ENCODE results near the gene PTK6.

The PTK6 gene

DNA sequence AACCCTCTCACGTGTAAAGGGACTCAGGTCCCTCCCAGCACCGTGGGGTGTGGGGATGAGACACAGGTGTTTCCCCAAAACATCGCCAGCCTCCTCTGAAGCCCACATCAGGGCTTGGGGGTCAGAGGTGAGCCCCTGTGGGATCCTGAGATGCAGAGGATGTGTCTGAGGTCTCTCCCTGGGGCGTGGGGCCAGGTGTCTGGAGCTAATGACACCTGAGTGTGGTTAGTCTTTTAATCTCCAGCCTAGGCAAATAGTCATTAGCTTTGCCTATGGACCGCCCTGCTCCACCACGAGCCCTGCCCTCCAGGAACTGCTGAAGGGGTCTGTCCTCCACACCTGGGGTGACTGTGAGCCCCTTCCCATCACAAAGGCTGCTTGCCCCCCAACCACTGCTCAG lies 8.6 kb upstream of the PTK6 start:
- Mint-ChIP-seq H3K4me1 (peaks cover 6% of the 10 kb centered on the region), H3K36me3 (ENCODE audit: low read depth) (no peaks in the 10 kb centered on the region), H3K27ac (no peak overlapping the region), H3K4me3 (no peak overlapping the region), H3K27me3 (ENCODE audit: low read depth) (peaks cover 24% of the 10 kb centered on the region), H3K9me3 (no peaks in the 10 kb centered on the region)
- TF ChIP-seq, protein P1, sequence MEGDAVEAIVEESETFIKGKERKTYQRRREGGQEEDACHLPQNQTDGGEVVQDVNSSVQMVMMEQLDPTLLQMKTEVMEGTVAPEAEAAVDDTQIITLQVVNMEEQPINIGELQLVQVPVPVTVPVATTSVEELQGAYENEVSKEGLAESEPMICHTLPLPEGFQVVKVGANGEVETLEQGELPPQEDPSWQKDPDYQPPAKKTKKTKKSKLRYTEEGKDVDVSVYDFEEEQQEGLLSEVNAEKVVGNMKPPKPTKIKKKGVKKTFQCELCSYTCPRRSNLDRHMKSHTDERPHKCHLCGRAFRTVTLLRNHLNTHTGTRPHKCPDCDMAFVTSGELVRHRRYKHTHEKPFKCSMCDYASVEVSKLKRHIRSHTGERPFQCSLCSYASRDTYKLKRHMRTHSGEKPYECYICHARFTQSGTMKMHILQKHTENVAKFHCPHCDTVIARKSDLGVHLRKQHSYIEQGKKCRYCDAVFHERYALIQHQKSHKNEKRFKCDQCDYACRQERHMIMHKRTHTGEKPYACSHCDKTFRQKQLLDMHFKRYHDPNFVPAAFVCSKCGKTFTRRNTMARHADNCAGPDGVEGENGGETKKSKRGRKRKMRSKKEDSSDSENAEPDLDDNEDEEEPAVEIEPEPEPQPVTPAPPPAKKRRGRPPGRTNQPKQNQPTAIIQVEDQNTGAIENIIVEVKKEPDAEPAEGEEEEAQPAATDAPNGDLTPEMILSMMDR (IDR thresholded peaks at IDR 0.05; ENCODE audit: unreplicated experiment in 3 of 3) = no peak

DNA sequence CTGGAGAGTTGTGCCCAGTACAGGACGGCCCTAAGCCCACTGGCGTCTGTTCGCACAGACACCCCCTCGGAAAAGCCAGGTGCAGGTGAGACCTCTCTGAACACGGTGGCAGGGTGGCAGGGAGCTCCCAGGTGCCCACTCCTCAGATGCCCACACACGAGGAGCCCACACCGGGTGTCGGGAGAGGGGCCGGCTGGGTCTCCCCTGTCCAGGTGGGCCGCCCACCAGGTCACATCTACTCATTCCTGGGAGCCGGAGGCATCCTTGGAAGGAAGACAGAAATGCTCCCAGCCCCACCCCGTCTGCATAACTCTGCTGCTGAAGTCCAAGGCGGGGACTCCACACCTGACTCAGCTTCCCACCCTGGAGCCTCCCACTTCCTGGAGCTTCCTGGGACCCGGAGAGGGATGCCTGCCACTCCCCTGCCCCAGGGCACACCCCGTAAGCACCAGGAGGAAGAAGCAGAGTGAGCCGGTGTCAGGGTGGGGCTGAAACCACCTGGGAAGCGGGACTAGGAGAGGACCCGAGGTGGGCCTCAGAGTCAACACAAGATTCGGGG lies 7.9 kb upstream of the PTK6 start:
- Mint-ChIP-seq H3K4me3 (no peak overlapping the region), H3K36me3 (ENCODE audit: low read depth) (no peaks in the 10 kb centered on the region), H3K9me3 (no peaks in the 10 kb centered on the region), H3K27me3 (ENCODE audit: low read depth) (peaks cover 17% of the 10 kb centered on the region), H3K4me1 (peaks cover 6% of the 10 kb centered on the region), H3K27ac (no peak overlapping the region)
- TF ChIP-seq, protein P1 (IDR thresholded peaks at IDR 0.05; ENCODE audit: unreplicated experiment in 3 of 3) = no peak

DNA sequence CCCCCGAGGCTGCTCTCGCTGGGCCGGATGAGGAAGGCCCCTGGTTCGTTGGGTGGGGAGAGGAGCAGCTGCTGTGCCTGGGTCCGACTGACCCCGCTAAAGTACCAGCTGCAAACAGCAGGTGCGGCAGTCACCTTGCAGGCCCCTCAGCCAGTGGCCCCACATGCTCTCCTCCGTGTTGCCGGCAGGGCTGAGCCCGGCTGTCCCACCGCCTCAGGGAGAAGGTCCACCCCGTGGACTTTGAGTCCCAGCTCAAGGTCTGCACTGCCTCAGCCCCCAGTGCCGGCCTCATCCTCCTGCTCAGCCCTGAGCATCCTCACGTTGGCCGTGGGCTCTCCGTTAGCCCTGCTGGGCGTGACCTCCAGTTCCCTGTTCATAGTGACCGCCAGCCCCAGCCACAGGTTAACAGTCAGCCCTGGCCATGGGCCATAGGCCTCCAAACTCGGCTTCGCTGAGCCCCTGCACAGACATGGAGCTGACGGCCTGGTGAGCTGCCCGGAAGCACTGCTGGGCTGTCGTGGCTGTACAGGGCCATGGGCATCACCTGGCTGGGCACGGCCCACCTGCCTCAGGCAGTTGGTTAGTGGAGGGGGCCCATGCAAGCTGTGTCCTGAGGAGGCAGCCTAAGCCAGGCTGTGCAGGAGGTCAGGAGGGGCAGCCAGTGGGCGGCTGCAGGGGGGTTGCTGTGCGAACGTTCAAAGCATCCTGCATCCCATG lies 7.2 kb upstream of the PTK6 start:
- Mint-ChIP-seq H3K36me3 (ENCODE audit: low read depth) (no peaks in the 10 kb centered on the region), H3K4me1 (peaks cover 6% of the 10 kb centered on the region), H3K4me3 (no peak overlapping the region), H3K9me3 (no peaks in the 10 kb centered on the region), H3K27ac (no peak overlapping the region), H3K27me3 (ENCODE audit: low read depth) (peaks cover 17% of the 10 kb centered on the region)
- TF ChIP-seq, protein P1 (IDR thresholded peaks at IDR 0.05; ENCODE audit: unreplicated experiment in 3 of 3) = no peak

DNA sequence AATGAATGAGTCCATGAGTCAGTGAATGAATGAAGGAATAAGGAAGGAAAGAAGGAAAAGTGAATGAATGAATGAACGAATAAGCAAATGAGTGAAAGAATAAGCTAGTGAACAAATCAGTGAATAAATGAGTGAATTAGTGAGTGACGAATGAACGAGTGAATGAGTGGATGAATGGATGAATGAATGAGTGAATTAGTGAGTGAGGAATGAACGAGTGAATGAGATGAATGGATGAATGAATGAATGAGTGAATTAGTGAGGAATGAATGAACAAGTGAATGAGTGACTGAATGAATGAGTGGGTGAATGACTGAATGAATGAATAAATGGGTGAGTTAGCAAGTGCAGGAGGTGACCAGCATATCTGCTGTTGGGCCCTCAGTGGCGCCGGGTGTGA lies 6.6 kb upstream of the PTK6 start:
- TF ChIP-seq, protein P1 (IDR thresholded peaks at IDR 0.05; ENCODE audit: unreplicated experiment in 3 of 3) = no peak
- Mint-ChIP-seq H3K9me3 (no peaks in the 10 kb centered on the region), H3K4me3 (no peak overlapping the region), H3K27me3 (ENCODE audit: low read depth) (peaks cover 16% of the 10 kb centered on the region), H3K4me1 (peaks cover 6% of the 10 kb centered on the region), H3K36me3 (ENCODE audit: low read depth) (no peaks in the 10 kb centered on the region), H3K27ac (peak overlapping the region in 1 of 3 experiments; percentile 12)

DNA sequence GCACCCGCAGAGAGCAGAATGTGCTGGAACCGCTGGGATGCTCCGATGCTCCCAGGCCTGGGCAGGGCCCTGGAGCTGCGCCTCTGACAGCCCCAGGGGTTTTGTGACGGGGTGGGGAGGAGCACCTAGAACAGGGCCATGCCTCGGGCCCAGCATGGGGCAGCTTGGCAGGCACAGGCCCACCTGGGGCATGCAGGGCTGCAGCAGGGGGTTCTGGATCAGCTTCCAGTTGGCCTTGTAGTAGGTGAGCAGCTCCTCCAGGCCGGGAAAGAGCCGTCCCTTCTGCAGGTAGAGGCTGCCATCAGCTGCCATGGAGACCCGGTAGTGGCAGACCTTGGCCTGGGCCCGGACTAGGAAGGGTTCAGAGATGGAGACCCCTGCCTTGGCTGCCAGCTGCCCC lies 6.0 kb upstream of the PTK6 start:
- TF ChIP-seq, protein P1 (IDR thresholded peaks at IDR 0.05; ENCODE audit: unreplicated experiment in 3 of 3) = no peak
- no peak overlapping the region for H3K27ac Mint-ChIP-seq

DNA sequence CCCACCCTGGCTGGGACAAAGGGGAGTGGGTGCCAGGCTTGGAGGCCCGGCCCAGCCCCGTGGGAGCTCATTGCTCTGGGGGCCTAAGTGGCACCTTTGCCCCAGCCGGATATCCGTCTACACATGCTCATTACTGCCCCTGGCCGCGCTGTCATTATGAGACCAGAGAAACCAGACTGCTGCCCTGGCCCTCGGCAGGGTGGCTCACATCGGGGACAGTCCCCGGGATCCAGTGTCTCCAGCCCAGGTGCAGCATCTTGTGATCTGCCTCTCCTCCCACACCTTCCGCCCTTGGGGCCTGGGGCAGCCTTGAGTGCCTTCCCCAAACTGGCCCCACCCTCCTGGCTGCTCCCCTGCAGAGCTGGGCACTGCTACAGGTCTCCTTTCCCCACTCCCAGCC lies 5.5 kb upstream of the PTK6 start:
- Mint-ChIP-seq H3K36me3 (ENCODE audit: low read depth) (no peaks in the 10 kb centered on the region), H3K9me3 (no peaks in the 10 kb centered on the region), H3K4me3 (no peak overlapping the region), H3K27me3 (ENCODE audit: low read depth) (peaks cover 12% of the 10 kb centered on the region), H3K4me1 (peaks cover 6% of the 10 kb centered on the region), H3K27ac (no peak overlapping the region)
- TF ChIP-seq, protein P1 (IDR thresholded peaks at IDR 0.05; ENCODE audit: unreplicated experiment in 3 of 3) = no peak

More for the DNA sequence above, 6.0 kb upstream of the PTK6 start:
- H3K27me3 Mint-ChIP-seq (ENCODE audit: low read depth) = peaks cover 12% of the 10 kb centered on the region
- H3K4me1 Mint-ChIP-seq = peaks cover 6% of the 10 kb centered on the region
- no peaks in the 10 kb centered on the region for H3K9me3 Mint-ChIP-seq
- H3K36me3 Mint-ChIP-seq (ENCODE audit: low read depth) = no peaks in the 10 kb centered on the region
- no peak overlapping the region for H3K4me3 Mint-ChIP-seq

All from nephron (organoid).